22Rv1 (cell line): ENCODE results near the gene PARP8.

ENCODE experiments used
- H3K27ac ChIP-seq: fragments of 450-650 bp; 2 replicates; pipeline ENCODE4 v1.5.1; 2017
- ZFX ChIP-seq: fragments of 450-650 bp; IDR thresholded peaks from 2 replicates; pipeline ENCODE4 v1.6.1; 2017; ENCODE audit warnings: antibody characterized with exemption, borderline replicate concordance
- TF ChIP-seq, protein P1 (sequence below): fragments of 450-650 bp; IDR thresholded peaks from 2 replicates; pipeline ENCODE4 v1.5.1; 2017; ENCODE audit warnings: mild to moderate bottlenecking

PARP8 gene

DNA sequence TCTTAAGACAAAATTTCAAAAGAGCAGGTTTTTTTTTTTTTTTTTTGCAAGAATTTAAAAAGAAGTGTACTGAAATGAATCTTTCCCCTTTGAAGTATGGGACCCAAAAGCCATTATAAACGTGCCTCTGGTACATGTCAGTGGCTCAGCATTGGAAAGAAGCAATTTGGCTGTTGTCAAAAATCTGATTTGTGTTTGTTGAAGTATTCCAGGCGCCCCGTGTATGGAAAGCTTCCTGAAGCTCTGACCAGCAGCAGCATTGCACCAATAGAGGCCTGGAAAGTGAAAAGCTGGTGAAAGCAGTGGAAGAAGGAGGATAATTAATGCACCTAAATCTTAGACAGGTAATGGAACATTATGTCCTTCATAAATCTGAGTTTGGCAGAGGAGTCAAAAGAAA, 215.0 kb downstream of the PARP8 start:
- TF ChIP-seq ZFX: no peak
- TF ChIP-seq, protein P1, sequence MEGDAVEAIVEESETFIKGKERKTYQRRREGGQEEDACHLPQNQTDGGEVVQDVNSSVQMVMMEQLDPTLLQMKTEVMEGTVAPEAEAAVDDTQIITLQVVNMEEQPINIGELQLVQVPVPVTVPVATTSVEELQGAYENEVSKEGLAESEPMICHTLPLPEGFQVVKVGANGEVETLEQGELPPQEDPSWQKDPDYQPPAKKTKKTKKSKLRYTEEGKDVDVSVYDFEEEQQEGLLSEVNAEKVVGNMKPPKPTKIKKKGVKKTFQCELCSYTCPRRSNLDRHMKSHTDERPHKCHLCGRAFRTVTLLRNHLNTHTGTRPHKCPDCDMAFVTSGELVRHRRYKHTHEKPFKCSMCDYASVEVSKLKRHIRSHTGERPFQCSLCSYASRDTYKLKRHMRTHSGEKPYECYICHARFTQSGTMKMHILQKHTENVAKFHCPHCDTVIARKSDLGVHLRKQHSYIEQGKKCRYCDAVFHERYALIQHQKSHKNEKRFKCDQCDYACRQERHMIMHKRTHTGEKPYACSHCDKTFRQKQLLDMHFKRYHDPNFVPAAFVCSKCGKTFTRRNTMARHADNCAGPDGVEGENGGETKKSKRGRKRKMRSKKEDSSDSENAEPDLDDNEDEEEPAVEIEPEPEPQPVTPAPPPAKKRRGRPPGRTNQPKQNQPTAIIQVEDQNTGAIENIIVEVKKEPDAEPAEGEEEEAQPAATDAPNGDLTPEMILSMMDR: no peak
- no peak overlapping the region for H3K27ac ChIP-seq

DNA sequence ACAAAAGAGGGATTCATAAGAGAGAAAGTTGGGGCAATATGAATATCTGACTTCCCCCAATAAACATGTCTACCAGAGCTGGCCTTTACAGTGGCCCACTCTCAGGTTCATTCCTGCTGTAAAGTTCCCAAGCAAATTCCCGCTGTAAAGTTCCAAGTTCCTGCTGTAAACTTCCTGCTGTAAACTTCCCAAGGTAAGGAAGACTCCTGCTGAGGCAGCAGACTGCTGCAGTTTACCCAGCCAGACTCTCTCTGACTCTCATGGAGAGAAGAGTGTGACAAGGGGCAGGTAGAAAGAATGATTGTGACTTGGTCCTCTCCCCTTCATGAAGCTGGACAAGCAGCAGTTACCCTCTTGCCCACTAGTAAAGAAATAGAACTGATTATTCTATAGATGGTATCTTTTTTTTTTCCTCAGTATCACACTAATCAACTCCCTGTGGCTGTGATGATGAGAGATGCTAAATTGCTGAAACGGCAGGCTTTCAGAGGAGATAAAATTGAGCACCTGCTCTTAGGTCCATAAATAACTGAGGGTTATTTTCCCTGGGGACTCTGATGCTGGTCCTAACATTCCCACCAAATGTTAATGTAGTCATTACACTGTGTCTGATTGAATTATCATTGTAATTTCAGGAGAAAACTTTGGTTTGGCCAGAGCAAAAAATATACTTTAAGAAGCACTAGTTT, 220.4 kb downstream of the PARP8 start:
- TF ChIP-seq, protein P1: no peak

GRCh38 chr5:50887889-50888633, 221.6 kb downstream of the PARP8 start:
- TF ChIP-seq, protein P1: no peak
- no peak for TF ChIP-seq ZFX
- H3K27ac ChIP-seq: no peak overlapping the region

More for the DNA sequence above, 220.4 kb downstream of the PARP8 start:
- H3K27ac ChIP-seq: no peak overlapping the region

GRCh38 chr5:50888751-50889150, 222.3 kb downstream of the PARP8 start:
- no peak overlapping the region for H3K27ac ChIP-seq
- TF ChIP-seq, protein P1: no peak
- TF ChIP-seq ZFX: no peak

DNA sequence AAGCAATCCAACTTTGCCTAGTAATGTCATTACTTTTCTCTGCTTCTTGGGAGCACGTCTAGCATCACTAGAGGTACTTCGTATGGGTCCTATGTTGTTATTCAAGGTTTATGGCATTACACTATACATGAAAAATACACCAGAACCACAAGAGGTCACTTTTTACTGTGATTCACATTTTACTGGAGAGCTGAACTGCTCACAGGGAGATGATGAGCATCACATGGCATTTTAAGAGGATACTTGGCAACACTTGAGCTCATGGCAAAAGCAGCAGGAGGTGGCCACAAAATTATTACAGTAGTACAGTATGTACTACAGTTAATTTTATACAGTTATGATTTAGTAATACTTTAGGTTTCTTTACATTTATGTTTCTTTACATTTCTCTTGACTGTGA, 223.4 kb downstream of the PARP8 start:
- no peak for TF ChIP-seq ZFX
- TF ChIP-seq, protein P1: no peak

More for the DNA sequence above, 223.4 kb downstream of the PARP8 start:
- no peak overlapping the region for H3K27ac ChIP-seq
